Sciatic nerve (tissue), 2 donors: ENCODE results near the gene DGKB. TPM values are rescaled to one million over a fixed set of nuclear protein-coding genes. Genes with fewer than 3 reads are reported as not detected.
"Not testable (repeated sequence)": the region's sequence is repeated elsewhere in the genome, so short reads cannot be mapped to it uniquely, and the experiment has no call there.

Experiments
- ATAC-seq: fragments of 200-7000 bp; cut with Tn5 transposase; one replicate; pipeline ENCODE4 v1.9.1; 2020; ENCODE audit warnings: mild to moderate bottlenecking, moderate library complexity
- DNase-seq: peaks from one replicate; pipeline ENCODE4 v3.0.0-alpha.2; 2020; ENCODE audit warnings: low spot score
- intact Hi-C: fragments of 100-400 bp; cut with DNase I; formaldehyde crosslinking; loops from one replicate; pipeline ENCODE4 v1.14.2; 2022
- total RNA-seq: library from RNA; stranded (reverse); fragmentation: NEBNext Ultra II Directional; extraction: Animal tissue kit (Norgen Biotek cat#: 25700); gene quantifications from one replicate; pipeline ENCODE4 v1.2.1, GENCODE V29; 2021
- donor health status: DM: no; HTN: no; CAD: no.
- donor health status: DM: no; HTN: no; CAD: no.

DGKB gene
- total RNA-seq, 1 donor from 2014 or later: 3.6 TPM

- DNase-seq (no peak), ATAC-seq (no peak)
- intact Hi-C loops: no loop called here
Observed at GRCh38 chr7:14289957-14290356, 612.6 kb downstream of the DGKB start.

- DNase-seq (no peak), ATAC-seq (no peak)
- intact Hi-C loops: no loop called here
Observed at GRCh38 chr7:14288701-14289100, 613.9 kb downstream of the DGKB start.

GRCh38 chr7:14287398-14287797 is 615.2 kb downstream of the DGKB start:
- intact Hi-C loops: no loop called here

GRCh38 chr7:14286036-14286435 is 616.5 kb downstream of the DGKB start:
- ATAC-seq (no peak), DNase-seq (no peak)
- intact Hi-C loops: no loop called here

More at GRCh38 chr7:14287398-14287797, 615.2 kb downstream of the DGKB start:
- no peak for ATAC-seq
- no peak for DNase-seq

- DNase-seq, intact Hi-C loops, ATAC-seq: not testable (repeated sequence)
Observed at GRCh38 chr7:14279065-14279871, 623.3 kb downstream of the DGKB start.

- intact Hi-C loops: no loop called here
- no peak for ATAC-seq
- DNase-seq: no peak
Observed at GRCh38 chr7:14275356-14275755, 627.2 kb downstream of the DGKB start.

GRCh38 chr7:14271441-14271840 is 631.1 kb downstream of the DGKB start:
- DNase-seq: no peak

GRCh38 chr7:14270099-14270498 is 632.5 kb downstream of the DGKB start:
- ATAC-seq: no peak
- DNase-seq: no peak
- intact Hi-C loops: no loop called here

More at GRCh38 chr7:14271441-14271840, 631.1 kb downstream of the DGKB start:
- ATAC-seq: no peak
- intact Hi-C loops: no loop called here

- no peak for ATAC-seq
- intact Hi-C loops: no loop called here
- no peak for DNase-seq
Observed at GRCh38 chr7:14260011-14260410, 642.5 kb downstream of the DGKB start.

- intact Hi-C loops: no loop called here
- ATAC-seq: no peak
- DNase-seq: no peak
Observed at GRCh38 chr7:14258861-14259260, 643.7 kb downstream of the DGKB start.

GRCh38 chr7:14258441-14258840 is 644.1 kb downstream of the DGKB start:
- no peak for DNase-seq
- intact Hi-C loops: no loop called here
- ATAC-seq: no peak

- ATAC-seq: no peak
Observed at GRCh38 chr7:14252458-14252857, 650.1 kb downstream of the DGKB start.

GRCh38 chr7:14242175-14242574 is 660.4 kb downstream of the DGKB start:
- DNase-seq (no peak), ATAC-seq (no peak)
- intact Hi-C loops: no loop called here

More at GRCh38 chr7:14252458-14252857, 650.1 kb downstream of the DGKB start:
- intact Hi-C loops: no loop called here
- no peak for DNase-seq

GRCh38 chr7:14236834-14237233 is 665.7 kb downstream of the DGKB start:
- ATAC-seq (no peak), DNase-seq (no peak)
- intact Hi-C loops: no loop called here

GRCh38 chr7:14235056-14235455 is 667.5 kb downstream of the DGKB start:
- intact Hi-C loops: no loop called here
- DNase-seq (no peak), ATAC-seq (no peak)

GRCh38 chr7:14233868-14234369 is 668.6 kb downstream of the DGKB start:
- no peak for DNase-seq
- intact Hi-C loops: no loop called here
- ATAC-seq: no peak

- ATAC-seq: no peak
- intact Hi-C loops: no loop called here
- DNase-seq: no peak
Observed at GRCh38 chr7:14233076-14233867, 669.3 kb downstream of the DGKB start.

- ATAC-seq: no peak
- intact Hi-C loops: no loop called here
- DNase-seq: no peak
Observed at GRCh38 chr7:14229047-14229446, 673.5 kb downstream of the DGKB start.

- DNase-seq (no peak), ATAC-seq (no peak)
- intact Hi-C loops: no loop called here
Observed at GRCh38 chr7:14228341-14228740, 674.2 kb downstream of the DGKB start.

- DNase-seq (no peak), ATAC-seq (no peak)
- intact Hi-C loops: no loop called here
Observed at GRCh38 chr7:14226126-14226525, 676.4 kb downstream of the DGKB start.
